GM19043 (cell line): ENCODE results near the gene RS1.

Experiments used
- ATAC-seq: cut with Tn5 transposase; IDR thresholded peaks from one replicate; pipeline ENCODE4 v1.9.1; 2021; ENCODE audit warnings: low read depth; ENCODE audit not compliant: unreplicated experiment

Gene RS1

DNA sequence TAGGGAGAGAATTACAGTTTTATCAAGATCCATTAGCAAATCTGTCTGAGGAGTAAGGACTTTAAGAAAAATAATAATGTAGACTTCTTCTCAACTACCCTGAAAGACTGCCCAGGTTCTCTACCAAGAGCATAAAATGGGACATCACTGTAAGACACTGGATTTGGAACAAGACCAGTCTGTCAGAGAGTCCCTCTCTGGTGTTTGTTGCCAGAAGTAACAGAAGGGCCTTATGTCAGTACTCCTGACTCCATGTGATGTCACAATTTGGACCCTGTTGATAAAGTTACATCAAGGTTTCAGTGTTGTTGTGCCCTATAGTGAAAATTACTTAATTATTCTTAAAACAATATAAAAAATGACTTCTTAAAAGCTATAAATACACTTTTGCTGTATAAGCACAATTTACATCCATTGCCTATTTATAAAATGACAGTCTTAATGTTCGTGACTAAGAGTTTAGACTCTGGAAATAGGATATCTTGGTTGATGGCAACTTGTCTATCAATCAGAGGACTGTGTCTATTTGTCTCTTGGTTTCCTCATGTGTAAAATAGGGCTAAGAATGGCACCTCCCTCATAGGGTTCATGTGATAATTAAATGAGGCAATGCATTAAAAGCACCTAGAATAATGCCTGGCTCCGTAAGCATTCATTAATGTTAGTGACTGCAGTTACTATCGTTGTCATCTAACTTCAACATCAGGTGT, 57.8 kb downstream of the RS1 start:
- no peak for ATAC-seq

GRCh38 chrX:18607966-18608365, 63.9 kb downstream of the RS1 start:
- no peak for ATAC-seq

GRCh38 chrX:18598413-18598812, 73.5 kb downstream of the RS1 start:
- ATAC-seq = no peak

DNA sequence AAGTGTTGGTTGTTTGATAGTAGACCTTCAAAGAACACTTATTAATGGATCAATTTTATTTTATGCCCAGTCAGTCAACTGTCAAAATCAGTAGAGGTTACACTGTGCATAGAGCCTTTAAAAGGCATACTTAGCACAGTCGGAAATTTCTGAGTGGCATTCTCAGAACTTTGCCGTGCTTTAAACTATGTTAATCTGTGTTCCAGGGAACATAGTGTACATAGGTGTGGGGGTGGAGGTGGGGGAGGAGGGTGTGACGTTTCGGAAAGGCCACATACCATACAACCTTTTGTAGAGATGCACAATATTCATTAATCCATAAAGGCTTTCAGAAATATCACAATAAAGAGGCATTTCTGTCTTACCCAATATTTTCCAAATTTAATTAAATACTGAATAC, 75.8 kb downstream of the RS1 start:
- no peak for ATAC-seq

DNA sequence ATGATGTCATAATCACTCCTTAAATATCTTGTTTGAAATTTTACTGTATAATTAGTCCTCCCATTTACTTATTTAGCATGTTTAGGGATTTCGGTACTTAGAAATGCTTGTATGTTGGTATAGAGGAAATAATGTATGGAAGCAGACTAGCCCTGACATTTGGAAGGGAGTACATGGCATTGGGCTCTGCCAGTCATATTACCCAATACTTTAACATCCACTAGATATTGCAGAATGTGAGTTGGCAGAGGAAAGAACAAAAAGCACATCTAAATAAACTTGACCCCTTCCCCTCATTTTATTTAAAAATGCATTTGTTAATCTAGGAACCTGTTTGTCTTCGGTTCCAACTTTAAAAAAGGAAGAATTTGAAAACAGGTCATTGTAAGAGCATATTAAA, 77.8 kb downstream of the RS1 start:
- no peak for ATAC-seq

DNA sequence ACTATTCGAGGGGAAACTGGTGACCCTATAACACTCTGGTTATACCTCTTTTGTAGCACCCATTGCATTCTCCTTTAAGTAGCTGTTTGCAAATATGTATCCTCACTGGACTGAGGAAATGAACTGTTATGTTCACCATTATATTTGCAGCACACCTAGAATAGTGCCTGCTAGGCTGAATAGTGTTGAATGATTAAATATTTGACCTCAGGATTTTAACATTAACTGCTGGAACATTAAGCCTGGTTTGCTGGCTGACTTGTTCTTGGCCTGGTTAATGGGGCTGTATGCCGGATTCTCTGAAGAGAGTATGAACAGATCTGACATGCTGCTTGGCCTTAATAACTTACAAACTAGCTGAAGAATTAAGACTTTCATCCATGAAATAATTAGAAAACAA, 80.1 kb downstream of the RS1 start:
- no peak for ATAC-seq
